NCI-H146 (cell line): ENCODE data around the gene TTLL9.

Source experiments
- DNase-seq: peaks from one replicate; lab custom pipeline; 2025; lab: John Stamatoyannopoulos, UW

Gene TTLL9

DNA sequence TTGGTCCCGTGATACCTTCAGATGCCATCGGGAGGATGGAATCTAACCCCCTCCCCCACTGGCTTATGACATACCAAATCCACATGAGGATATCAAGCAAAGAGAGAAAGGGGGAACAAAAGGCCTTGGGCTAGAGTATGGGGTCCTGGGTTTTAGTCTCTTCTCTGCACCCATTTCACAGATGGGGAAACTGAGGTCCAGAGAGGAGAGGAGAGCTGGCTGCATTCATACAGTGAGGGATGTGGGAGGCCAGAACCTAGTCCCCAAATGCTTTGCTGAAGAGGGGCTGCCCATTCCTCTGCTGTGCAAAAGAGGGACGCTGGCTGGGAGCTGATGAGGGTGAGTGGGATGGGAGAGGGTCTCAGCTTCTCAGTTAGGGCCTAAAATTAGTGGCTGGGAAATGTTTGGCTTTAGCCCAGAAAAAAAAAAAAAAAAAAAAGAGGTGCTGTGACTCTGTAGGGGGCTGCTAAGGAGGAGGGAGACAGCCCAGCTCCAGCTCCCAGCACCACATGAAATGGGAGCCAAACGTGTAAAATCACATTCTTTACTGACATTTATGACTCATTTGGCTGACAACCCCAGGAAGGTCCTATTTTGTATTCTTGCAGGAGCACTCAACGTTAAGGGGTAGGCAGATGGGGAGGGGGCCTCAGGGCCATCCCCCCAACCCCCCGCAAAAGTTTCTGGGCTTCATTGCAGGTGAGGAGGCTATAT is 109.4 kb downstream of the TTLL9 start:
- no peak for DNase-seq

DNA sequence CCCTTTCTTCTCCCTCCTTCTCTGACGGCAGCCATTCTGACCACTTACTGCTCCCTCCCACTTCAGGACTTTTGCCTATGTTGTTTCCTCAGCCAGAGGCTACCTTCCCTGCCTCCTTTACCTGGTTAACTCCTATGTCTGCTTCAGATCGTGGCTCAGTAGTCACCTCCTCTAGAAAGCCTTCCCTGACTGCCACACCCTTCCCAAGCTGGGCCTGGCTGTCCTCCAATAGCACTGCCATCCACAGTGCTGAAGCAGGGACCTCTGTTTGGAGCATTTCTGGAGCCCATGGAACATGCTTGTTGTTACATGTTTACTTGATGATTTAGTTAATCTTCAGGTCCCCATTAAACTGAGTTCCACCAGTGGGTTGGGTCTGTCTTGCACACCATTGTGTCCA is 111.3 kb downstream of the TTLL9 start:
- DNase-seq, result no peak

DNA sequence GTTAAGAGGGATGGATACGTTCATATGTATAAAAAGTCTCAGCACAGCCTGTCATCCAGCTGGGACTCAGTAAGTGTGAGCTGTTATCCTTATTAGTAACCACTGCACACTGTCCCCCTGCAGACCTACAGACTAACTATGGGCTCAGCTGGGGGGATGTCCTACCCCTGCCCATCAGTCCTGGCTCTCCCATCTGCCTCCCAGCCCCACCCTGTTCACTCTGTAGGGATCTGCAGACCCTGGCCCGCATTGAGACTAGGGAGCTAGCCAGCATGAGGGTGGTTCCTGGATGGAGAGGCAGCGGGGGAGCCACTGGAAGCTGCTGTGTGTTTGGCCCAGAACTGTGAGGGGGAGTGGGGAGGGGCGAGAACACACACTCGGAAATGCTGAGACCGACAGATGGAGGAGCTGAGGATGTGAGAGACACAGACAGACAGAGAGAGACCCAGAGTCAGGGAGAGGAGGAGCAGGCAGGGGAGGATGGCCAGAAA is 114.6 kb downstream of the TTLL9 start:
- no peak for DNase-seq

DNA sequence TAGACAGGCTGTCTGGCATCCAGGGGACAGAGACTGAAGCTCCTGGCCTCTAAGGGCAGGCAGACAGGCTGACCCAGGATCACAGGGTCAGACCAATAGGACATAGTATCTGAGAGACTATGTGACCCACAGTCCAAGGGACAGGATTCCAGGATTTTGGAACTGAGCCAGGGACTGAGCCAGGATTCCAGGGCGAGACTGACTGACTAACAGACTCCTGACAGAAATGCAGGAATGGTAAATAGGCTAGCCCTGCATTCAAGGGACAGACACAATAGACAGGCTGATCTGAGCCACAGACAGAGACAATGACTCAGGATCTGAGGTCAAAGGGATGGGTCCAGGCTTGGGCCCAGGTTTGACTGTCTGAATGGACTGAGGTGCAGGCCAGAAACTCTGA is 117.3 kb downstream of the TTLL9 start:
- no peak for DNase-seq

DNA sequence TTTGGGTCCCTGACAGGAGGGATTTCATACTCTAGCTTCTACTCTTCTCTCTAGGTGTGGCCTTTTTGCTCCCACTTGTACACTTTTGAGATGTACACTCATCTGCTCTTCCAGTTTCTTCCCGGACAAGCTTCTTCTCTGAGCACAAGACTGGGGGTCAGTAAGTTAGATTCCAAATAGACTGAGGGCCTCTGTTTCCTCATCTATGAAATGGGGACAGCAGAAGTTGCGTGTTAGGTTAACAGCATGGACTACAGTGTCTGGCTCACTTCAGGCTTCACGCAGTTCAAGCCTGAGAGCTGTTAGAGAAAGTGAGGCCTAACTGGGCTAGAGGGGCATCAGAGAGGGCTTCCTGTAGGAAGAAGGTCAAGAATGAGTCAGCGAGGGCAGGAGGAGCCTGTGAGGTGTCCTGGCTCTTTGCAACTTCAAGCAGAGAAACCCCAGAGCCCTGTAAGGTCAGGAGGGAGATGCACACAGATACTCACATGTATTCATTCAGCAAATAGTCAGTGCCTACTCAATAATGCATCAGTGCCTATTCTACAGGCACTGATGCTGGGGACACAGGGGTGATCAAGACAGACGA is 118.1 kb downstream of the TTLL9 start:
- DNase-seq, result no peak

DNA sequence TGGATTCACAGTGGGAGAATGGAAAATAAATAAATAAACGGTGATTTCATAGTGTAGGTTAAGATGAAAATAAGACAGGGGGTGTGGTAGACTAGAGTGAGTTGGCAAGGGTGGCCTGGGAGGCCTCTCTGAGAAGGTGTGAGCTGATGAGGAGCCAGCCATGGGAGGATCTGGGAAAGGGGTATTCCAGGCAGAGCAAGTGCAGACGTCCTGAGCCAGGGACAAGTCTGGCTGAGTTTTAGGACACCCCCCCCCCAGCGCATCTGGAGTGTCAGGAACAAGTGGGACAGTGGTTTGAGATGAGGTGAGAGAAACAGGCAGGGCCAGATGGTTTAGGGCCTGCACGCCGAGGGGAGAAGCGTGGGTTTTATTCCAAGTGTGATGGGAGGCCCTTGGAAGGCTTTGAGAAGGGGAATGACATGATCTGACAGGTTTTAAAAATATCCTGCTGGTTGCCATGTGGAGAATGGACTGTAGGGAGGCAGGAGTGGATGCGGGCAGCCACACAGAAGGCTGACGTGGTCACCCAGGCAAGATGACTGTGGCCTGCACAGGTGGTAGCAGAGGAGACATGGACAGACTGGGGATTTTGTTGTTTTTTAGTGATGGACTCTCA is 118.7 kb downstream of the TTLL9 start:
- no peak for DNase-seq

DNA sequence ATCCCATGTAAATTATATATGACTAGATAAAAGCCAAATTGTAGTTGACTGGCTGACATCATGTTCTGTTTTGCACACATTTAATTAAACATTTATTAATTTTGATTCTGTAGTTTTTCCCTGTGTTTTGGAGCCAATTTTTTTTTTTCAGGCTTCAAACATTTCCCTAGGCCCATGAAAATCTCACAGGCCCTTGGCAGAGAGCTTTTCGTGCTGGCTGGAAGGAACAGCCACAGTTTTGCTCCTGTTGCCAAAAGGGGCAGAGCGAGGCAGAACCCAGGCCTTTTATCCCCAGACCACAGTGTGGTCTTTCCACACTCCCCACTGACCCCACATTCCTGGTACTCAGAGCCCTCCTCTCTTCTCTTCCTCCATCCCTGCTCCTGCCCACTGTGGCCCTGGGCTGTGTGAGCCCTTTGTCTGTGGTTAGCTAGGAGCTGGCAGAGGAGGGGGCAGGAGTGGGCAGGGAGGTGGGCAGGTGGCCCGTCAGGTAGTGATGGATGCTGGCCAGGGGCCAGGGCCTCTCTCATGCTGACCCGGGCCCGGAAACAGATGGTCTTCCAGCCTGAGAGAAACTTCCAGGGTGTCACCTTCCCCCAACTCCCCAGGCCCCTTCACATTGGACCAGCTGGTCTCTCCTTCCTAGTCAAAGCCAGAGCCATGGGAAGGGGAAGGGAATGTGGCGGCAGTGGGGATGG is 120.4 kb downstream of the TTLL9 start:
- DNase-seq, result peak; percentile 65

DNA sequence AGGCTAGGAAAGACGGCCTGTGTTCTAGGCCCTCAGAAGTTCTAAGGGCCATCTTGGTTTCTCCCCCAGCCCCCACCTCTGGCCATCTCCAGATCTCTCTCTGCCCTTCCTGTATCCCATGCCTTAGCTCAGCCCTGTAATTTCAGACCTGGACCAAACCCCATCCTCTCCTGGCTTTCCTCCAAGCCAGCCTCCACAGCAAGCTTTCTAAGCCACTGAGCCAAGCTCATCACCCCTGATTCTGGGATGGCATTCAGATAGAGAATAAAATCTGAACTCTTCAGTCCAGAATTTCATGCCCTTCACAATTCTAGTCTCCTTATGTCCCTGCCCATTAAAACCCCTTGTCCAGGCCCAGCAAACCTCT is 120.9 kb downstream of the TTLL9 start:
- no peak for DNase-seq

DNA sequence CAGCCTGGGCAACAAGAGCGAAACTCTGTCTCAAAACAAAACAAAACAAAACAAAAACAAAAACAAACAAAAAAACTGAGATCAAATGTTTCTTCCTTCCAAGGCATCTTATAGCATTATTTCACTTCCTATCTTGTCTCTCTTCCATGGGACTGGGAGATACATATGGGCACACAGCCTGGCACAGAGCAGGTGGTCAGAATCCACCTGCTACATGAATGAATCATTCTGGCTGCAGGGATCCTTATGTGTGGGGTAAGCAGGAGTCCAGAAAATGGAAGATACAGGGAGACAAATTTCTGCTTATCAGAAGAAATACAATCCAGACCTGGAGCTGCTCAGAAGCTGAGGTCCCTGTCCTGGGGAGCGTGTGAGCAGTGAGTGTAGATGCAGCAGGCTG is 121.7 kb downstream of the TTLL9 start:
- DNase-seq, result no peak
